HepG2 (cell line): ENCODE results near the gene TFG. TPM values are rescaled to one million over a fixed set of nuclear protein-coding genes. Genes with fewer than 3 reads are reported as not detected.

Experiments used
- ATAC-seq: fragments of 200-7000 bp; cut with Tn5 transposase; 3 replicates; pipeline ENCODE4 v1.9.1; 2020; ENCODE audit warnings: mild to moderate bottlenecking, moderate library complexity
- BruUV-seq: library from RNA; stranded (reverse); fragments of 400-500 nt; replicated peaks from 2 replicates; lab custom pipeline; 2021; lab: Mats Ljungman, UMichigan
- CTCF ChIA-PET: fragments of 300-600 bp; formaldehyde crosslinking; extraction: SDS; loops from one replicate; lab custom pipeline; 2021; ENCODE audit warnings: low total read pairs, inconsistent platforms, low intra/inter-chr PET ratio; lab: Yijun Ruan, JAX
- POLR2A ChIA-PET: fragments of 350-600 bp; sonication (Branson Sonifier 250); formaldehyde crosslinking; loops from one replicate; lab custom pipeline; 2020; ENCODE audit warnings: antibody characterized with exemption, inconsistent platforms; lab: Yijun Ruan, JAX
- DNase-seq: peaks from one replicate; pipeline ENCODE4 v3.0.0-alpha.2; 2015; ENCODE audit warnings: low spot score
- FAIRE-seq: peaks from 3 replicates; lab custom pipeline; 2011; peaks lifted over from hg19 to GRCh38; lab: Jason Lieb, UNC
- H2AFZ ChIP-seq: one replicate; pipeline ENCODE4 v1.6.1; 2011; ENCODE audit warnings: low read length, inconsistent platforms
- H3K27ac ChIP-seq: fragments of 300-600 bp; 3 replicates; pipeline ENCODE4 v1.8.0; 2011; ENCODE audit warnings: mixed run types, mild to moderate bottlenecking, mixed read lengths, low read length, inconsistent platforms; ENCODE audit not compliant: insufficient read depth; ENCODE audit errors: extremely low read length
- H3K27me3 ChIP-seq, 2 experiments: fragments of 200-600 bp in 1 of 2; 2 replicates in 1 of 2; 3 replicates in 1 of 2; pipeline versions ENCODE4 v1.6.0 to v1.8.0; 2011; ENCODE audit warnings: low read length in 2 of 2, mild to moderate bottlenecking in 2 of 2, moderate library complexity in 2 of 2, inconsistent platforms in 1 of 2; ENCODE audit not compliant: insufficient read depth in 2 of 2, control insufficient read depth in 1 of 2
- H3K36me3 ChIP-seq, 2 experiments: fragments of 200-600 bp in 1 of 2; replicated peaks in 1 of 2; 2 replicates in 1 of 2; 3 replicates in 1 of 2; pipeline versions ENCODE4 v1.5.1 to v1.8.0; 2011; ENCODE audit warnings: low read length in 2 of 2, inconsistent platforms in 1 of 2; ENCODE audit not compliant: insufficient read depth in 2 of 2, control insufficient read depth in 1 of 2
- H3K4me1 ChIP-seq: 2 replicates; pipeline ENCODE4 v1.5.1; 2012; ENCODE audit warnings: low read length, inconsistent platforms; ENCODE audit not compliant: insufficient read depth
- H3K4me2 ChIP-seq: 2 replicates; pipeline ENCODE4 v1.6.0; 2011; ENCODE audit warnings: low read depth, low read length, inconsistent platforms
- H3K4me3 ChIP-seq, 3 experiments: fragments of 200-600 bp in 1 of 3; sonication (generic), shearing (Covaris generic) in 1 of 3; replicated peaks in 1 of 3; 2 replicates each; pipeline ENCODE4 v1.5.1; 2011 to 2016; ENCODE audit warnings: low read length in 3 of 3, inconsistent platforms in 2 of 3, low read depth in 2 of 3, mild to moderate bottlenecking in 2 of 3, control low read depth in 1 of 3, mixed read lengths in 1 of 3; ENCODE audit not compliant: insufficient read depth in 1 of 3
- H3K79me2 ChIP-seq: one replicate; pipeline ENCODE4 v1.6.1; 2011; ENCODE audit warnings: low read length, inconsistent platforms; ENCODE audit not compliant: insufficient read depth
- H3K9ac ChIP-seq: 2 replicates; pipeline ENCODE4 v1.6.0; 2011; ENCODE audit warnings: mild to moderate bottlenecking, low read depth, low read length, inconsistent platforms; ENCODE audit not compliant: insufficient read depth
- H3K9me3 ChIP-seq: 2 replicates; pipeline ENCODE4 v1.5.1; 2012; ENCODE audit warnings: mild to moderate bottlenecking, low read length
- H4K20me1 ChIP-seq: 2 replicates; pipeline ENCODE4 v1.6.0; 2011; ENCODE audit warnings: inconsistent platforms, mild to moderate bottlenecking, low read length, moderate library complexity; ENCODE audit not compliant: insufficient read depth
- DR1 ChIP-seq: sonication (generic); formaldehyde crosslinking; IDR thresholded peaks from 2 replicates; pipeline ENCODE4 v1.8.0; 2021; ENCODE audit warnings: mild to moderate bottlenecking, missing genetic modification reagents, inconsistent platforms
- MTA1 ChIP-seq: sonication (generic); formaldehyde crosslinking; IDR thresholded peaks from 2 replicates; pipeline ENCODE4 v1.4.0; 2020; ENCODE audit warnings: missing genetic modification reagents, mild to moderate bottlenecking, borderline replicate concordance
- NCOR1 ChIP-seq: fragments of 200-600 bp; sonication (generic); IDR thresholded peaks from 2 replicates; pipeline ENCODE4 v1.7.0; 2017; ENCODE audit warnings: antibody characterized with exemption, low read length, borderline replicate concordance
- RFX3 ChIP-seq: IDR thresholded peaks from 2 replicates; pipeline ENCODE4 v1.6.1; 2016; ENCODE audit warnings: missing biosample characterization, missing genetic modification reagents
- SP2 ChIP-seq: sonication (generic); formaldehyde crosslinking; IDR thresholded peaks from 2 replicates; pipeline ENCODE4 v1.5.1; 2020; ENCODE audit warnings: mild to moderate bottlenecking, missing genetic modification reagents
- TOPORS ChIP-seq: sonication (generic); formaldehyde crosslinking; IDR thresholded peaks from 2 replicates; pipeline ENCODE4 v1.8.0; 2023; ENCODE audit warnings: mild to moderate bottlenecking, missing genetic modification reagents
- ZKSCAN1 ChIP-seq: fragments of 150-350 bp; IDR thresholded peaks from 2 replicates; pipeline ENCODE4 v1.6.1; 2014; ENCODE audit warnings: low read length
- ZNF510 ChIP-seq: sonication (generic); formaldehyde crosslinking; IDR thresholded peaks from 2 replicates; pipeline ENCODE4 v1.4.0; 2020; ENCODE audit warnings: low read depth, mild to moderate bottlenecking, missing genetic modification reagents
- ZNF816 ChIP-seq: sonication (generic); formaldehyde crosslinking; IDR thresholded peaks from 2 replicates; pipeline ENCODE4 v1.8.0; 2022; ENCODE audit warnings: missing genetic modification reagents, mild to moderate bottlenecking, borderline replicate concordance
- WGBS: methylation state at CpG from one replicate; pipeline ENCODE4 v1.1.6; 2017; ENCODE audit warnings: low lambda C conversion rate; 5-methylcytosine and 5-hydroxymethylcytosine counted together
- in situ Hi-C: cut with HindIII; loops from 2 replicates; pipeline ENCODE4 v1.10.0; 2017; ENCODE audit warnings: low pct_unique_long_range_greater_than_20kb; ENCODE audit not compliant: extremely low pct_ligation_motif_present
- intact Hi-C: fragments of 100-400 bp; cut with micrococcal nuclease; formaldehyde crosslinking; loops from one replicate; pipeline ENCODE4 v1.10.0; 2022; ENCODE audit not compliant: unreplicated experiment
- polyA plus RNA-seq, 8 experiments: library from polyadenylated mRNA; depleted of rRNA in 3 of 8; stranded (reverse) in 7 of 8; unstranded in 1 of 8; fragments of >200 nt; fragmentation: Illumina TruSeq in 4 of 8; extraction: Trizol in 4 of 8; gene quantifications; 2 replicates each; pipeline versions ENCODE4 v1.2.1 to v1.2.3, GENCODE V29; 2011 to 2016; ENCODE audit warnings: low read depth in 4 of 8, missing spikeins in 1 of 8, mixed read lengths in 1 of 8; ENCODE audit not compliant: insufficient read depth in 1 of 8
- total RNA-seq, 5 experiments: library from RNA; depleted of rRNA; stranded (reverse); fragments of >200 nt; fragmentation: Illumina TruSeq; extraction: Trizol; gene quantifications; 2 replicates each; pipeline ENCODE4 v1.2.3, GENCODE V29; 2016; ENCODE audit warnings: low read depth in 1 of 5
- TF ChIP-seq, protein P1 (sequence below): sonication (generic); formaldehyde crosslinking; IDR thresholded peaks from 2 replicates; pipeline ENCODE4 v1.8.0; 2022; ENCODE audit warnings: mild to moderate bottlenecking, missing genetic modification reagents; ENCODE audit not compliant: insufficient replicate concordance
- TF ChIP-seq, protein P2 (sequence below): sonication (generic); formaldehyde crosslinking; IDR thresholded peaks from 2 replicates; pipeline ENCODE4 v1.8.1; 2023; ENCODE audit warnings: mild to moderate bottlenecking, missing genetic modification reagents, borderline replicate concordance

Gene TFG
- total and polyA plus RNA-seq, 2 of the 13 experiments (the other 11 are each of a cell fraction or from before 2014, with no cell fraction given) = 53.6 to 71.7 TPM

DNA sequence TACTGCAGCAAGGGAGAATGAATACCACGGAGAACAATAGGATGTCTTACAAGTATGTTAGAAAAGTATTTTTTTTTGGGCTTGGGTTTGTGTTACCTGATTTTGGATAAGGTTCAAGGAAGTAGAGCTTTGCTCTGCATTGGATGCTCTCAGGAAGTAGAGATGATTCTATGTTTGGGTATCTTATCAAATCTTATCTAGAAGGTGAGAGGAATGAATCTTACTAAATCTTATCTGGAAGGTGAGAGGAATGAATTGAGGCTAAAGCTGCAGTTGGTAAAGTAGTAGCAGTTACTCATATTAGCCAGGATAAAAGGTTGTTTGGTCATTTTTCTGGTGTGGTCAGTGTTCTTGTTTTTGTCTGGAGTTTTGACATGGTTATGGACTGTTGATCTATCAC lies 17.4 kb downstream of the TFG start:
- H3K4me3 ChIP-seq = no peak overlapping the region
- WGBS = 95% methylated on average over 1 of the region's 1 CpG
- no TSS peak for BruUV-seq
- no peak overlapping the region for H3K9ac ChIP-seq
- no peaks in the 10 kb centered on the region for H3K9me3 ChIP-seq
- H3K27me3 ChIP-seq = no peaks in the 10 kb centered on the region
- H3K4me1 ChIP-seq = peaks cover 10% of the 10 kb centered on the region
- intact Hi-C loops = no loop called here
- peaks cover 5% of the 10 kb centered on the region for H3K79me2 ChIP-seq
- no peak for FAIRE-seq
- CTCF ChIA-PET = no interaction called here
- H2AFZ ChIP-seq = no peak overlapping the region
- no peak for TF ChIP-seq ZNF816
- TF ChIP-seq, protein P1, sequence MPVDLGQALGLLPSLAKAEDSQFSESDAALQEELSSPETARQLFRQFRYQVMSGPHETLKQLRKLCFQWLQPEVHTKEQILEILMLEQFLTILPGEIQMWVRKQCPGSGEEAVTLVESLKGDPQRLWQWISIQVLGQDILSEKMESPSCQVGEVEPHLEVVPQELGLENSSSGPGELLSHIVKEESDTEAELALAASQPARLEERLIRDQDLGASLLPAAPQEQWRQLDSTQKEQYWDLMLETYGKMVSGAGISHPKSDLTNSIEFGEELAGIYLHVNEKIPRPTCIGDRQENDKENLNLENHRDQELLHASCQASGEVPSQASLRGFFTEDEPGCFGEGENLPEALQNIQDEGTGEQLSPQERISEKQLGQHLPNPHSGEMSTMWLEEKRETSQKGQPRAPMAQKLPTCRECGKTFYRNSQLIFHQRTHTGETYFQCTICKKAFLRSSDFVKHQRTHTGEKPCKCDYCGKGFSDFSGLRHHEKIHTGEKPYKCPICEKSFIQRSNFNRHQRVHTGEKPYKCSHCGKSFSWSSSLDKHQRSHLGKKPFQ (CRISPR knock-in tag) = no peak
- TF ChIP-seq TOPORS = no peak
- no peak for TF ChIP-seq NCOR1
- TF ChIP-seq, protein P2, sequence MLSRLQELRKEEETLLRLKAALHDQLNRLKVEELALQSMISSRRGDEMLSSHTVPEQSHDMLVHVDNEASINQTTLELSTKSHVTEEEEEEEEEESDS (CRISPR knock-in tag) = no peak
- TF ChIP-seq RFX3 = no peak
- no peak for TF ChIP-seq ZNF510
- TF ChIP-seq SP2 (CRISPR knock-in tag) = no peak
- no peak for TF ChIP-seq DR1 (CRISPR knock-in tag)
- no peak for TF ChIP-seq ZKSCAN1
- TF ChIP-seq MTA1 = no peak
- H3K4me2 ChIP-seq = no peak overlapping the region
- in situ Hi-C loops = no loop called here
- peaks cover 8 to 61% of the 10 kb centered on the region in 2 experiments for H3K36me3 ChIP-seq
- POLR2A ChIA-PET = no interaction called here
- peaks cover 6% of the 10 kb centered on the region; the same call in 1 of the 2 replicates for H4K20me1 ChIP-seq
- no peak overlapping the region for H3K27ac ChIP-seq
- no peak for DNase-seq
- no peak for ATAC-seq
